Measurements from ENCODE around the gene FOXD1.
"Not testable (repeated sequence)": the region's sequence is repeated elsewhere in the genome, so short reads cannot be mapped to it uniquely, and the experiment has no call there.

- TF ChIP-seq CTCF, POLR2A (IDR thresholded peaks at IDR 0.05): not testable (repeated sequence)
Measured at GRCh38 chr5:73456462-73456861, 7.9 kb upstream of the FOXD1 start.
